Mesothelial cell of epicardium (in vitro differentiated cells): ENCODE data around the gene MLST8. TPM values are rescaled to one million over a fixed set of nuclear protein-coding genes. Genes with fewer than 3 reads are reported as not detected.

ENCODE experiments used
- DNase-seq, 2 experiments: peaks; one replicate each; pipeline ENCODE4 v3.0.0; 2021; ENCODE audit warnings: low spot score in 2 of 2; ENCODE audit not compliant: unreplicated experiment in 2 of 2
- H3K27ac Mint-ChIP-seq: 2 replicates; pipeline ENCODE4 v1.8.0; 2021; ENCODE audit warnings: mixed read lengths
- H3K27me3 Mint-ChIP-seq: 2 replicates; pipeline ENCODE4 v1.8.0; 2021; ENCODE audit warnings: low read depth, mixed read lengths
- H3K36me3 Mint-ChIP-seq: 2 replicates; pipeline ENCODE4 v1.8.0; 2021; ENCODE audit warnings: mixed read lengths
- H3K4me1 Mint-ChIP-seq: 2 replicates; pipeline ENCODE4 v1.8.0; 2021; ENCODE audit warnings: mixed read lengths
- H3K4me3 Mint-ChIP-seq: 2 replicates; pipeline ENCODE4 v1.8.0; 2021; ENCODE audit warnings: mild to moderate bottlenecking, moderate library complexity, mixed read lengths
- H3K9me3 Mint-ChIP-seq: 2 replicates; pipeline ENCODE4 v1.8.0; 2021; ENCODE audit warnings: mixed read lengths
- CTCF ChIP-seq: fragments of 200-600 bp; sonication (generic); IDR thresholded peaks from one replicate; pipeline ENCODE4 v1.5.0; 2021; ENCODE audit warnings: antibody characterized with exemption; ENCODE audit not compliant: unreplicated experiment
- total RNA-seq: library from RNA; stranded (reverse); gene quantifications from 3 replicates; pipeline ENCODE4 v1.2.1, GENCODE V29; 2021

Gene MLST8
- total RNA-seq, 1 donor from 2014 or later, result 45.9 TPM

- Mint-ChIP-seq H3K27ac (no peak overlapping the region), H3K27me3 (no peaks in the 10 kb centered on the region), H3K4me3 (no peak overlapping the region), H3K9me3 (no peaks in the 10 kb centered on the region), H3K4me1 (no peaks in the 10 kb centered on the region), H3K36me3 (peaks cover 2% of the 10 kb centered on the region)
- no peak for DNase-seq
- no peak for TF ChIP-seq CTCF
Measured at GRCh38 chr16:2183671-2184070, 21.6 kb upstream of the MLST8 start.

GRCh38 chr16:2184346-2184745 lies 20.9 kb upstream of the MLST8 start:
- H3K4me3 Mint-ChIP-seq, result no peak overlapping the region
- no peaks in the 10 kb centered on the region for H3K27me3 Mint-ChIP-seq
- TF ChIP-seq CTCF, result no peak
- H3K27ac Mint-ChIP-seq, result no peak overlapping the region
- H3K36me3 Mint-ChIP-seq, result peaks cover 2% of the 10 kb centered on the region
- no peaks in the 10 kb centered on the region for H3K9me3 Mint-ChIP-seq
- H3K4me1 Mint-ChIP-seq, result no peaks in the 10 kb centered on the region
- no peak for DNase-seq

- peaks cover 2% of the 10 kb centered on the region for H3K36me3 Mint-ChIP-seq
- H3K4me3 Mint-ChIP-seq, result no peak overlapping the region
- TF ChIP-seq CTCF, result no peak
- no peak for DNase-seq
- H3K27ac Mint-ChIP-seq, result no peak overlapping the region
- no peaks in the 10 kb centered on the region for H3K4me1 Mint-ChIP-seq
- H3K9me3 Mint-ChIP-seq, result no peaks in the 10 kb centered on the region
- H3K27me3 Mint-ChIP-seq, result no peaks in the 10 kb centered on the region
Measured at GRCh38 chr16:2184962-2185361, 20.3 kb upstream of the MLST8 start.

GRCh38 chr16:2186064-2186463 lies 19.2 kb upstream of the MLST8 start:
- DNase-seq, result no peak
- H3K4me1 Mint-ChIP-seq, result no peaks in the 10 kb centered on the region
- H3K27me3 Mint-ChIP-seq, result no peaks in the 10 kb centered on the region
- TF ChIP-seq CTCF, result no peak
- no peak overlapping the region for H3K4me3 Mint-ChIP-seq
- H3K36me3 Mint-ChIP-seq, result peaks cover 2% of the 10 kb centered on the region
- no peak overlapping the region for H3K27ac Mint-ChIP-seq
- H3K9me3 Mint-ChIP-seq, result no peaks in the 10 kb centered on the region

- Mint-ChIP-seq H3K4me3 (no peak overlapping the region), H3K27me3 (no peaks in the 10 kb centered on the region), H3K27ac (no peak overlapping the region), H3K4me1 (no peaks in the 10 kb centered on the region), H3K36me3 (peaks cover 2% of the 10 kb centered on the region), H3K9me3 (no peaks in the 10 kb centered on the region)
- TF ChIP-seq CTCF, result no peak
- no peak for DNase-seq
Measured at GRCh38 chr16:2186505-2186904, 18.7 kb upstream of the MLST8 start.

- Mint-ChIP-seq H3K27me3 (no peaks in the 10 kb centered on the region), H3K4me1 (no peaks in the 10 kb centered on the region), H3K27ac (no peak overlapping the region), H3K9me3 (no peaks in the 10 kb centered on the region), H3K4me3 (no peak overlapping the region), H3K36me3 (peaks cover under 1% of the 10 kb centered on the region)
- no peak for TF ChIP-seq CTCF
- DNase-seq, result no peak
Measured at GRCh38 chr16:2187212-2187611, 18.0 kb upstream of the MLST8 start.
